ENCODE results near the gene RGL3. TPM values are rescaled to one million over a fixed set of nuclear protein-coding genes. Genes with fewer than 3 reads are reported as not detected.

Gene RGL3
- total and polyA plus RNA-seq, 2 donors (not counting 1 experiment from before 2014, with no cell fraction given) = 0.20 to 4.0 TPM

- Histone ChIP-seq H3K27ac (ENCODE audit: insufficient read depth, low read length) (no peak overlapping the region), H3K27me3 (ENCODE audit: control insufficient read depth, insufficient read depth, low read length) (no peaks in the 10 kb centered on the region), H3K36me3 (ENCODE audit: control insufficient read depth, insufficient read depth, low read length) (peaks cover 27% of the 10 kb centered on the region), H3K4me1 (ENCODE audit: control insufficient read depth, extremely low read depth, insufficient read depth, low read length) (peaks cover 2% of the 10 kb centered on the region), H4K20me1 (ENCODE audit: control insufficient read depth, extremely low read depth, insufficient read depth, low read length) (no peaks in the 10 kb centered on the region), H3K4me3 (replicated peaks in 1 of 4; ENCODE audit: control extremely low read depth in 1 of 4, insufficient read depth in 1 of 4, low read depth in 3 of 4, low read length in 4 of 4) (no peak overlapping the region), H2AFZ (ENCODE audit: low read length) (no peak overlapping the region), H3K9me3 (ENCODE audit: control insufficient read depth, insufficient read depth, low read depth, low read length) (no peaks in the 10 kb centered on the region), H3K4me2 (ENCODE audit: extremely low read depth, insufficient read depth, low read length) (no peak overlapping the region), H3K9ac (ENCODE audit: insufficient read depth, low read length) (no peak overlapping the region), H3K79me2 (ENCODE audit: control insufficient read depth, insufficient read depth, low read length) (no peaks in the 10 kb centered on the region)
- DNase-seq (ENCODE audit: low read depth in 2 of 2) = no peak
- TF ChIP-seq CTCF (conservative IDR thresholded peaks at IDR 0.05 in 1 of 2, IDR thresholded peaks at IDR 0.05 in 1 of 2; ENCODE audit: low read depth in 1 of 2, low read length in 2 of 2) = no peak
Observed at GRCh38 chr19:11448410-11448809, 29.3 kb upstream of the RGL3 start.

GRCh38 chr19:11447347-11448262, 28.5 kb upstream of the RGL3 start:
- Histone ChIP-seq H3K36me3 (ENCODE audit: control insufficient read depth, insufficient read depth, low read length) (peaks cover 27% of the 10 kb centered on the region), H2AFZ (ENCODE audit: low read length) (no peak overlapping the region), H3K9ac (ENCODE audit: insufficient read depth, low read length) (no peak overlapping the region), H4K20me1 (ENCODE audit: control insufficient read depth, extremely low read depth, insufficient read depth, low read length) (no peaks in the 10 kb centered on the region), H3K9me3 (ENCODE audit: control insufficient read depth, insufficient read depth, low read depth, low read length) (no peaks in the 10 kb centered on the region), H3K4me2 (ENCODE audit: extremely low read depth, insufficient read depth, low read length) (no peak overlapping the region), H3K4me1 (ENCODE audit: control insufficient read depth, extremely low read depth, insufficient read depth, low read length) (peaks cover 2% of the 10 kb centered on the region), H3K27ac (ENCODE audit: insufficient read depth, low read length) (no peak overlapping the region), H3K4me3 (replicated peaks in 1 of 4; ENCODE audit: control extremely low read depth in 1 of 4, insufficient read depth in 1 of 4, low read depth in 3 of 4, low read length in 4 of 4) (no peak overlapping the region), H3K79me2 (ENCODE audit: control insufficient read depth, insufficient read depth, low read length) (no peaks in the 10 kb centered on the region), H3K27me3 (ENCODE audit: control insufficient read depth, insufficient read depth, low read length) (no peaks in the 10 kb centered on the region)
- TF ChIP-seq CTCF (conservative IDR thresholded peaks at IDR 0.05 in 1 of 2, IDR thresholded peaks at IDR 0.05 in 1 of 2; ENCODE audit: low read depth in 1 of 2, low read length in 2 of 2) = no peak
- DNase-seq (ENCODE audit: low read depth in 2 of 2) = no peak

- H3K4me3 ChIP-seq (replicated peaks in 1 of 4; ENCODE audit: control extremely low read depth in 1 of 4, insufficient read depth in 1 of 4, low read depth in 3 of 4, low read length in 4 of 4) = no peak overlapping the region
- H3K4me1 ChIP-seq (ENCODE audit: control insufficient read depth, extremely low read depth, insufficient read depth, low read length) = peaks cover 2% of the 10 kb centered on the region
- H3K79me2 ChIP-seq (ENCODE audit: control insufficient read depth, insufficient read depth, low read length) = no peaks in the 10 kb centered on the region
- no peak overlapping the region for H3K9ac ChIP-seq (ENCODE audit: insufficient read depth, low read length)
- no peaks in the 10 kb centered on the region for H4K20me1 ChIP-seq (ENCODE audit: control insufficient read depth, extremely low read depth, insufficient read depth, low read length)
- H3K4me2 ChIP-seq (ENCODE audit: extremely low read depth, insufficient read depth, low read length) = no peak overlapping the region
- no peak overlapping the region for H2AFZ ChIP-seq (ENCODE audit: low read length)
- H3K27me3 ChIP-seq (ENCODE audit: control insufficient read depth, insufficient read depth, low read length) = no peaks in the 10 kb centered on the region
- DNase-seq (ENCODE audit: low read depth in 2 of 2) = peak in 1 of 2 donors; percentile 27
- peak; percentile 67 to 69 for TF ChIP-seq CTCF (conservative IDR thresholded peaks at IDR 0.05 in 1 of 2, IDR thresholded peaks at IDR 0.05 in 1 of 2; ENCODE audit: low read depth in 1 of 2, low read length in 2 of 2)
- no peak for TF ChIP-seq EZH2 (IDR thresholded peaks at IDR 0.05; ENCODE audit: low read length, missing control alignments)
- peaks cover 32% of the 10 kb centered on the region for H3K36me3 ChIP-seq (ENCODE audit: control insufficient read depth, insufficient read depth, low read length)
- no peak overlapping the region for H3K27ac ChIP-seq (ENCODE audit: insufficient read depth, low read length)
- H3K9me3 ChIP-seq (ENCODE audit: control insufficient read depth, insufficient read depth, low read depth, low read length) = no peaks in the 10 kb centered on the region
Observed at GRCh38 chr19:11446652-11447301, 27.7 kb upstream of the RGL3 start.
